Right kidney (tissue), 1 donor: Measurements from ENCODE around the gene RRAGD.
"Not testable (repeated sequence)": the region's sequence is repeated elsewhere in the genome, so short reads cannot be mapped to it uniquely, and the experiment has no call there.

Experiments
- DNase-seq: peaks from one replicate; pipeline ENCODE4 v3.0.0-alpha.2; 2016

The RRAGD gene

GRCh38 chr6:89413006-89413400 is 930 bp upstream of the RRAGD start:
- DNase-seq: no peak

GRCh38 chr6:89411145-89412070 is 665 bp downstream of the RRAGD start:
- DNase-seq: peak; percentile 75

- DNase-seq: no peak
Measured at GRCh38 chr6:89410788-89411144, 1.3 kb downstream of the RRAGD start.

- DNase-seq: peak; percentile 32
Measured at GRCh38 chr6:89410231-89410761, 1.8 kb downstream of the RRAGD start.

GRCh38 chr6:89409461-89410035 is 2.5 kb downstream of the RRAGD start:
- peak; percentile 15 for DNase-seq

GRCh38 chr6:89406141-89406540 is 5.9 kb downstream of the RRAGD start:
- DNase-seq: no peak

- no peak for DNase-seq
Measured at GRCh38 chr6:89404512-89404911, 7.6 kb downstream of the RRAGD start.

GRCh38 chr6:89402776-89403175 is 9.3 kb downstream of the RRAGD start:
- DNase-seq: no peak

- DNase-seq: no peak
Measured at GRCh38 chr6:89400912-89401399, 11.1 kb downstream of the RRAGD start.

- no peak for DNase-seq
Measured at GRCh38 chr6:89400050-89400449, 12.0 kb downstream of the RRAGD start.

- DNase-seq: no peak
Measured at GRCh38 chr6:89398762-89399525, 13.1 kb downstream of the RRAGD start.

GRCh38 chr6:89397884-89398283 is 14.2 kb downstream of the RRAGD start:
- not testable (repeated sequence) for DNase-seq

- DNase-seq: no peak
Measured at GRCh38 chr6:89393659-89394058, 18.4 kb downstream of the RRAGD start.

- DNase-seq: no peak
Measured at GRCh38 chr6:89392823-89393222, 19.2 kb downstream of the RRAGD start.

GRCh38 chr6:89388846-89389245 is 23.2 kb downstream of the RRAGD start:
- DNase-seq: no peak

GRCh38 chr6:89387516-89388201 is 24.4 kb downstream of the RRAGD start:
- no peak for DNase-seq

- DNase-seq: no peak
Measured at GRCh38 chr6:89386917-89387491, 25.1 kb downstream of the RRAGD start.

GRCh38 chr6:89385846-89386245 is 26.2 kb downstream of the RRAGD start:
- no peak for DNase-seq

- DNase-seq: no peak
Measured at GRCh38 chr6:89385156-89385667, 26.9 kb downstream of the RRAGD start.

- no peak for DNase-seq
Measured at GRCh38 chr6:89381031-89381430, 31.0 kb downstream of the RRAGD start.

GRCh38 chr6:89379281-89379680 is 32.8 kb downstream of the RRAGD start:
- no peak for DNase-seq

- DNase-seq: no peak
Measured at GRCh38 chr6:89378628-89379027, 33.4 kb downstream of the RRAGD start.
